IPS-NIHi7 (cell line): ENCODE data around the gene RIOK3.
A peak's percentile ranks its signal among the peaks of the same experiment; 100 is the strongest.
"Not testable (repeated sequence)": the region's sequence is repeated elsewhere in the genome, so short reads cannot be mapped to it uniquely, and the experiment has no call there.

ENCODE experiments used
- DNase-seq: peaks from one replicate; pipeline ENCODE4 v3.0.0; 2012; ENCODE audit warnings: mixed read lengths; ENCODE audit errors: extremely low spot score

RIOK3 gene

GRCh38 chr18:23451011-23451410 lies 2.1 kb upstream of the RIOK3 start:
- DNase-seq = no peak

GRCh38 chr18:23451491-23451890 lies 1.6 kb upstream of the RIOK3 start:
- DNase-seq = no peak

- DNase-seq = no peak
Observed at GRCh38 chr18:23452347-23452727, 750 bp upstream of the RIOK3 start.

DNA sequence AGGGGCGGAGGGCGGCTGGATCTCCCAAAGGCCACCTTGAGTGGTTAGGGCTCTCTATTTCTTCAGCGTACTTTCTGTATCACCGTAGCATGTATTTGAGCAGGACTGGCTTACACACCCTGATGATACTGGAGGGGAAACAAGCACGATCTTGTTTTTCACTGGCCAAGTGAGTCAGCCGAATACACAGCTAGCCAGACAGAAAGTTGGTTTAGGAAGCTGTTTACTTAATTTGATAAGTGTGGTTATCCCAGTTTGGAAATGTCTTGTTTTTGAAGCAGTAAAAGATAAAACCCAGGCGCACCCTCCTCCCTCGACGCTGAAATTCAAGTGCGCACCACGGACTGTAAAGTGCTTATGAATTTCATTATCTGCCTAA lies 582 bp downstream of the RIOK3 start:
- peak; percentile 18 for DNase-seq

- no peak for DNase-seq
Observed at GRCh38 chr18:23456835-23457234, 3.7 kb downstream of the RIOK3 start.

DNA sequence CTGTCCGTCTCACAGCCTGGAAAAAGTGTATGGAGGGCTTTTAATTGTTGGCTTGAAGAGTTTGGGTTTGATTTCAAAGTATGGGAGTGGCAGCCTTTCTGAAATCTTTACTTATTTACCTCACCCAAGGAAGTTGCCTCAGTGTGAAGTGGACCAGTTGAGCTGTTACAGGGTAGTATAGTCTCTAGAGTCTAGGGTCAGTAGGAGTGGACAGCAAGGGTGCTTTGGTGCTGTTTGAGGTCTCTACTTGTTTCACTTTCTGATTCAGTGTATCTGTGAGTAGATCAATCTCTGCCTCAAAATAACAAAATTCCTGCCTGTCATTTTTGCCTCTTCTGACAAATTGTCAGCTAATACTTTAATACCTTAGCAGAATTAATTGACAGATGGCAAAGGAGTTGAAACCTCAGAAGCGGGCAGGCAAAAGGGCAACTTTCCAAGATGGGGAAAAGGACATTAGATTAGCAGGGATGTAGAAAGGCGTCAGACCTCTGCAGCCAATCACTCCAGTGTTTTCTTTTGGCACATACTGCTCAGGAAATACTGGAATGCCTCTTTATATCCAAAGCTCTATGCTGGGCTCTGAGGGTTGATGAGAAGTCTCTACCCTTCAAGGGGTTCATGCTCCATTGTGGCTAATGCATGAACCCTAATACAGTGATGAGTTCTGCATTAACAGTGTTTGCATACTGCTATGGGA lies 5.9 kb downstream of the RIOK3 start:
- no peak for DNase-seq

GRCh38 chr18:23459530-23459921 lies 6.4 kb downstream of the RIOK3 start:
- no peak for DNase-seq

- no peak for DNase-seq
Observed at GRCh38 chr18:23460285-23461273, 7.5 kb downstream of the RIOK3 start.

DNA sequence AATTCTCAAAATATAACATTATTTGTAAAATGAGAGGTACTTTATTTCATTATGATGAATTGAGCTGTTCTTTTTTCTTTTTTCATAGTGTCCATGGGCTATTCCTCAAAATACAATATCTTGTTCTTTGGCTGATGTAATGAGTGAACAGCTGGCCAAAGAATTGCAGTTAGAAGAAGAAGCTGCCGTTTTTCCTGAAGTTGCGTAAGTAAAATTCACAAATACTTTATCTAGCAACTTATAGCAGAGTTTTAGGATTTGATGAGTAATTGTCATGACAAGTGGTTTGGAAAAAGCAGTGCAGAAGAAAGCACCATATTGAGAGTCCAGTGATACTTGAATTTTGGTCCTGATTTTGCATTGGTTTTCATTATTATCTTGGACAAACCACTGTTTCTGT lies 9.8 kb downstream of the RIOK3 start:
- DNase-seq = no peak

DNA sequence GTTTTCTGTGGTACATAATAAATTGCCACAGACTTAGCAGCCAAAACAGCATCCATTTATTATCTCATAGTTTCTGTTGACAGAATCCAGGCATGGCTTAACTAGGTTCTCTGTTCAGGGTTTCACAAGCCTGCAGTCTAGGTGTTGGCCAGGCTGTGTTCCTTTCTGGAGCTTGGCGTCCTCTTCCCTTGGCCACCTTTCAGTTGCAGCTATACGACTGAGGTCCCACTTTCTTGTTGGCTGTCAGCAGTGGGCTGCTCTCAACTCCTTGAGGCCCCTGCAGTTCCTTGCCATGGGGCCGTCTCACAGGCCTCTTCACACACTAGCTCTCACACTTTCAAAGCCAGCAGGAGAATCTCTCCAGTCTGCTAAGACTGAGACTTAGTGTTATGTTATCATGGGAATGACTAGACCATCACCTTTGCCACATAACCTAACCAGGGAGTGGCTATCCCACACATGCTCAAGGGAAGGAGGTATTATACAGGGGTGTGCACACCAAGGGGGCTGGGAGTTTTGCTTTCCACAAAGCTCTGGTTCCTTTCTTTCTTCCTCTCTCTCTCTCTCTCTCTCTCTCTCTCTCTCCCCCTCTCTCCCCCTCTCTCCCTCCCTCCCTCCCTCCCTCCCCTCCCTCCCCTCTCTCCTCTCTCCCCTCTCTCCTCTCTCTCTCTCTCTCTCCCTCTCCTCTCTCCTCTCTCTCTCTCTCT lies 15.8 kb downstream of the RIOK3 start:
- no peak for DNase-seq

GRCh38 chr18:23470620-23471387 lies 17.7 kb downstream of the RIOK3 start:
- DNase-seq = no peak

- DNase-seq = no peak
Observed at GRCh38 chr18:23471486-23471885, 18.4 kb downstream of the RIOK3 start.

DNA sequence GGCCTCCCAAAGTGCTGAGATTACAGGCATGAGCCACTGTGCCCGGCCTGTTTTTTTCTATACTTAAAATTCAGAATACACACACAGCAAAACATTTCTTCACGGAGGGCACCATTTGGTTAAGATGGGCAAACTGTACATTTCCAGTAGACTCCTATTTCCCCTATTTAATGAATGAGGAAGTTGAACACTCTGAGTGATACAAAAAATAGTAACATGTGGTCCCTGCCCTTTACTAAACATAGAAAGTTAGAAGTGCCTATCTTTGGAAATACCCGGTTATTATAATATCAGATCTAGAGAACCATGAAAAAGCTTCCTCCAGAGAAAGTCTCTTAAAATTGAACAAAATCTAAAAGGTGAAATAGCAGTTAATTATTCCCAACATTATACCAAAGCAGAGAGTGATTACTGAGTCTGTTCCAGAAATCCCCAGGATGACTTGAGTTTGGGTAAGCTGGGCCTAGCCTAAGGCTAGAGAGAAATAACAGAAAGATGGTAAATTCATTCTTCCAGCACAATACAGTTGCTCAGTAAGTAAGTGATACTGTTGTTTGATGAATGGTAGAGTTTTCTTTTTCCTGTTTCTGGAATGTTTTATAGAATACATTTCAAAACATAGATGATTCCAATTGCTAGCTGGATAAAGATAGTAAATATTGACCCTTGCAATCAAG lies 26.9 kb downstream of the RIOK3 start:
- no peak for DNase-seq

DNA sequence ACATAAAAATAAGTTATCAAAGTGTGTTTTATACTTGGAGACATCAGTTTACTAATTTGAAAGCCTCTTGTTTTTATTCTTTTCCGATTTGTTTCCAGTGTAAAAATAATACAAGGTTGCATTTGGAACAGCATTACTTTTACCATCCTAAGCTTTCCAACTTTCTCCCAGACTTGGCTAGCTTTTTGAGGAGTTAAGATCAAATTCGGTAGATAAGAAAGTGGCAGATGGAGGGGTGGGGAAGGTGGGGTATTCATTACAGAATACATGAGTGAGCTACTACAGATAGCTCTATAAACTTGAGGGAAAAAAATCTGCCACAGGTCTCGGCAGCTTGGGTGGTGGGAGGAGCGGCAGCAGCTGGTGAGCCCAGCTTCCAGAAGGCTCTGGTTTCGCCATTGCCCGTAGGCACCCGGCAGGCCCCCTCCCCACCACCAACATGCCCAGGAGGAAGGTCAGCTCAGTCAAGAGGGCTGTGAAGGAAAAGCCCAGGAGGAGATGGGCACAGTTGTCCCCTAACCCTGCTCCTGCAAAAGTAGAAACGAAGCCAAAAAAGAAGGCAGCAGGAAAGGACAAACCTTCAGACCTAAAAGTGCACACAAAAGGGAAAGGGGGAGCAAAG lies 31.6 kb downstream of the RIOK3 start:
- DNase-seq = no peak

- DNase-seq = peak; percentile 17
Observed at GRCh38 chr18:23485386-23485785, 32.3 kb downstream of the RIOK3 start.

DNA sequence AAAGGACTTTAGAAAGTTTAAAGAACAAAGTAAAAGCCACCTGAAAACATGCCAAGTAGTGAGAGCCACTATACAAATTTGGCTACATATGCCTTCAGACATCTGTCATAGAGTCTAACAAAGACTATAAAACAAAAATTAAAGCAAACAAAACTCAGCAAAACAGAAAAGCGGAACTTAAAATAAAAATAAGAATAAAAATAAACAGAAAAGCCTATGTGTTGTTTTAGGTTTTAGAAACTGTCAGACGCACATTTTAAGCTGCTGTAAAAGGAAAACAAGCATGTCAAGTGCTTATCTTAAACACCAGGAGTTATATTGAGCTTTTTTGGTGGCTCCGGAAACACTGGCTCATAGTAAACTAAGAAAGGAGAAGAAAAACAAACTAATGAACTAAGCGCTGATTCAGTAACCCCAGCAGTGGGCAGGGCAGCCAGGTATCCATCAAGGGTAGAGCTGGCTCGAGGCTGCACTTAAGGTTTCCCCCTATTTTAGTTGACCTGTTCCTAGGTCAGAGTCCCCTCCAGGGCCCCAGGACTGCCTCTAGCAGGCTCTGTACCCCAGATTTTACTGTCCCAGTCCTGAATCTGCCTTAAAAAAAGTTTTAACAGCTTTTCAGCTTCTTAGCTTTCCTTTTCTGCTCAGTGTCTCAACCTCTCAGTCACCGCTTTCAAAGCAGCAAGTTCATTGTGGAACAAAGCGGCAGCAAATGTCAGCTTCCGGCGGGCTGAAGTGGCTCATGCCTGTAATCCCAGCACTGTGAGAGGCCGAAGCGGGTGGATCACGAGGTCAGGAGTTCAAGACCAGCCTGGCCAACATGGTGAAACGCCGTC lies 34.9 kb downstream of the RIOK3 start:
- no peak for DNase-seq

DNA sequence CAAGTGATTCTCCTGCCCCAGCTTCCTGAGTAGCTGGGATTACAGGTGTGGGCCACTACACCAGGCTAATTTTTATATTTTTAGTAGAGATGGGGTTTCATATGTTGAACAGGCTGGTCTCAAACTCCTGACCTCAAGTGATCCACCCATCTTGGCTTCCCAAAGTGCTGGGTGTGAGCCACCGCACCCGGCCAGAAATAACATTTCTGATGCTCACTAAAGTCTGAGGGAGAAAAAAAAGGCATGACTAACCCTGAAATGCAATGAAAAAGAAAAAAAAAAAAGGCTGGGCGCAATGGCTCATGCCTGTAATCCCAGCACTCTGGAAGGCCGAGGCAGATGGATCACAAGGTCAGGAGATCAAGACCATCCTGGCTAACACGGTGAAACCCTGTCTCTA lies 36.5 kb downstream of the RIOK3 start:
- not testable (repeated sequence) for DNase-seq

DNA sequence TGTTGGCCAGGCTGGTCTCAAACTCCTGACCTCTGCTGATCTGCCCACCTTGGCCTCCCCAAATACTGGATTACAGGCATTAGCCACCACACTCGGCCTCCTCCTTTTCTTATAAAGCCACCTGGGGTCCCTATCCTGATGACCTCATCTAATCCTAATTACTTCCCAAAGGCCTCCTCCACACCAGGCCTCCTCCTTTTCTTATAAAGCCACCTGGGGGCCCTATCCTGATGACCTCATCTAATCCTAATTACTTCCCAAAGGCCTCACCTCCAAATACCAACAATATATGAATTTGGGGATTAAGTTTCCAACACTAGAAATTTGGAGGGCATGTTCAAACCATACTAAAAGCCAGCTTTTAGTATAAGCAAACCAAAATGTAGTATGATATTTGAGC lies 40.6 kb downstream of the RIOK3 start:
- DNase-seq = no peak

DNA sequence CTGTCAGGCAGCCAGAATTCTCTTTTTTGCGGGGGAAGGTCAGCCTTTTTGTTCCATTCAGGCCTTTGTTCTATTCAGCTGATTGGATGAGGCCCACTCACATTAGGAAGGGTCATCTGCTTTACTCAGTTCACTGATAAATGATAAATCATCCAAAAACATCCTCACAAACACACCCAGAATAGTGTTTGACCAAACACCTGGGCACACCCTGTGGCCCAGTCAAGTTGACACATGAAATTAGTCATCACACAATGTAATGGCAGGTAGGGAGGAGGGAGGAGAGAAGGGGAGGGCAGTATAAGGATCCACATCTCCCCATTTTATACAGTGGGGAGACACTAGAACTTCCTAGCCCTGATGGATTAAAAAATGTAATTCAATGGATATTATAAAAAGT lies 41.9 kb downstream of the RIOK3 start:
- no peak for DNase-seq
